ENCODE results near the gene SMIM43.
A peak's percentile ranks its signal among the peaks of the same experiment; 100 is the strongest.

The SMIM43 gene

DNA sequence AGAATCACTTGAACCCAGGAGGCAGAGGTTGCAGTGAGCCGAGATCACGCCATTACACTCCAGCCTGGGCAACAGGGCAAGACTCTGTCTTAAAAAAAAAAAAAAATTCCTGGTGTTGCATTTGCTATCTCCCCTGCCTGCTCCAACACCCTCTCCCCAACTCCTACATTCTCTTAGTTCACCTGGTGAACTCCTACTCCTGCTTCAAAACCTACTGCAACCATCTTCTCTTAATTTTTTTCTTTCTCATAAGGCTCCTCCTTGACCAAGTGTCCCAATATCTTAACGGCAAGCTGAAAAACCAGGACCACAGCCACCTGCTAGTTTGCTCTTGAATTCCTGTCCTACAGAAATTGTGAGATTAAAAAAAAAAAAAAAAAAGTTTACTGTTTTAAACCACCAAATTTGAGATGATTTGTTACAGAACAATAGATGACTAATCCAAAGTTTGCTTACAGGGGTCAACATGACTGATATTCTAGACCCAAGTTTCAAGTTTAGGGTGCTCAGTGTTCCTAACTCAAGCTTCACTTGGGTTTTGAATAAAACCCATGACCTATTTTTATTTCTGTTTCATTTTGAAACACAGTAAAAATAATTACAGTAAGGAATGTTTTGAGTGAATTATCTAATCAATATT lies 55.1 kb downstream of the SMIM43 start:
- ATAC-seq: no peak
- TF ChIP-seq CSDC2 (CRISPR knock-in tag; IDR thresholded peaks at IDR 0.05) (no peak), ZFP3 (CRISPR knock-in tag; IDR thresholded peaks at IDR 0.05) (peak; percentile 91), ISL1 (CRISPR knock-in tag; IDR thresholded peaks at IDR 0.05) (no peak)

Measured in SK-N-SH treated with all-trans-retinoic acid at 6 μM for 48 hours (cell line).